ENCODE data around the gene TNFAIP8. TPM values are rescaled to one million over a fixed set of nuclear protein-coding genes. Genes with fewer than 3 reads are reported as not detected.

TNFAIP8 gene
- total and polyA plus RNA-seq, 10 of the 15 experiments (the other 5 are each of a cell fraction or from before 2014, with no cell fraction given) = 124 to 324 (median 177) TPM

GRCh38 chr5:119368238-119368630 is 12.4 kb downstream of the TNFAIP8 start (continued):
- TF ChIP-seq TBL1XR1 (IDR thresholded peaks at IDR 0.05; ENCODE audit: low read depth, low read length) = peak; percentile 96
- TF ChIP-seq EED (IDR thresholded peaks at IDR 0.05; ENCODE audit: low read depth) = peak; percentile 62; the same call in 1 of the 2 replicates
- no peak for TF ChIP-seq TARDBP (IDR thresholded peaks at IDR 0.05; ENCODE audit: borderline replicate concordance)
- peak; percentile 56 for TF ChIP-seq IKZF1 (conservative IDR thresholded peaks at IDR 0.05)
- no peak for TF ChIP-seq HCFC1 (IDR thresholded peaks at IDR 0.05; ENCODE audit: low read length)
- TF ChIP-seq ATF3 (IDR thresholded peaks at IDR 0.05; ENCODE audit: borderline replicate concordance, extremely low read depth, low read depth, low read length) = no peak
- TF ChIP-seq ZSCAN29 (IDR thresholded peaks at IDR 0.05) = no peak
- peak; percentile 85 for TF ChIP-seq NBN (IDR thresholded peaks at IDR 0.05)
- TF ChIP-seq REST (IDR thresholded peaks at IDR 0.05; ENCODE audit: low read depth, low read length) = no peak
- peak in 1 of 2 experiments; percentile 59; a peak in 1 of 3 replicates for TF ChIP-seq EGR1 (IDR thresholded peaks at IDR 0.05; ENCODE audit: borderline replicate concordance in 1 of 2, low read depth in 2 of 2, low read length in 2 of 2)
- peak; percentile 65 for TF ChIP-seq PKNOX1 (IDR thresholded peaks at IDR 0.05)
- TF ChIP-seq IKZF2 (IDR thresholded peaks at IDR 0.05) = peak; percentile 85 to 86
- TF ChIP-seq RELA (IDR thresholded peaks at IDR 0.05; ENCODE audit: borderline replicate concordance, partially characterized antibody) = no peak
- no peak for TF ChIP-seq PAX8 (IDR thresholded peaks at IDR 0.05)
- TF ChIP-seq ZNF384 (IDR thresholded peaks at IDR 0.05; ENCODE audit: borderline replicate concordance, low read depth, low read length) = peak; percentile 79
- TF ChIP-seq JUNB (IDR thresholded peaks at IDR 0.05) = peak; percentile 65
- peak; percentile 69; the same call in 1 of the 2 replicates for TF ChIP-seq FOXM1 (IDR thresholded peaks at IDR 0.05; ENCODE audit: low read depth, low read length)
- TF ChIP-seq POU2F2 (IDR thresholded peaks at IDR 0.05; ENCODE audit: borderline replicate concordance, low read depth, low read length) = 0 out of 3 replicates have a peak, but pooled peaks have one; percentile 40
- TF ChIP-seq MEF2A (IDR thresholded peaks at IDR 0.05; ENCODE audit: insufficient read depth, low read depth, low read length) = peak; percentile 93
- 0 out of 2 replicates have a peak, but pooled peaks have one; percentile 49 for TF ChIP-seq CBX5 (IDR thresholded peaks at IDR 0.05; ENCODE audit: low read depth)
- peak; percentile 90 for TF ChIP-seq NFIC (IDR thresholded peaks at IDR 0.05; ENCODE audit: low read depth, low read length)
- no peak for TF ChIP-seq CTCF (IDR thresholded peaks at IDR 0.05 in 2 of 3, conservative IDR thresholded peaks at IDR 0.05 in 1 of 3; ENCODE audit: control insufficient read depth in 2 of 3, extremely low read depth in 1 of 3, insufficient read depth in 1 of 3, low read depth in 3 of 3, low read length in 3 of 3)
- no peak for TF ChIP-seq POLR2A (IDR thresholded peaks at IDR 0.05; ENCODE audit: low read depth, low read length)
- TF ChIP-seq ZBTB33 (IDR thresholded peaks at IDR 0.05) = no peak

Measured in GM12878 (cell line).